K562 (cell line): ENCODE measurements around the gene EXOC3L1. TPM values are rescaled to one million over a fixed set of nuclear protein-coding genes. Genes with fewer than 3 reads are reported as not detected.

Experiments used
- CCNT2 ChIP-seq: IDR thresholded peaks from 2 replicates; pipeline ENCODE4 v1.6.1; 2011; ENCODE audit warnings: borderline replicate concordance, low read depth, mild to moderate bottlenecking, moderate library complexity, mixed read lengths, low read length; ENCODE audit not compliant: insufficient read length; ENCODE audit errors: extremely low read depth
- ELF4 ChIP-seq: fragments of 450-650 bp; formaldehyde crosslinking; IDR thresholded peaks from 2 replicates; pipeline ENCODE4 v1.4.0; 2022; ENCODE audit warnings: missing genetic modification characterization
- HDAC1 ChIP-seq, 2 experiments: fragments of 450-650 bp; IDR thresholded peaks; 2 replicates each; pipeline ENCODE4 v1.6.1; 2016 to 2017; ENCODE audit warnings: inconsistent platforms in 1 of 2, mild to moderate bottlenecking in 1 of 2, moderate library complexity in 1 of 2
- HLTF ChIP-seq: fragments of 450-650 bp; IDR thresholded peaks from 2 replicates; pipeline ENCODE4 v1.6.1; 2016
- JUN ChIP-seq, 2 experiments: sonication (generic) in 1 of 2; formaldehyde crosslinking in 1 of 2; IDR thresholded peaks; 2 replicates each; pipeline versions ENCODE4 v1.6.1 to v1.8.0; 2012 to 2022; ENCODE audit warnings: borderline replicate concordance in 2 of 2, mild to moderate bottlenecking in 2 of 2, improper control_type of control experiment in 1 of 2, low read depth in 1 of 2, low read length in 1 of 2, missing genetic modification reagents in 1 of 2
- MYC ChIP-seq, 2 experiments: fragments of 250-450 bp in 1 of 2; sonication (Bioruptor Pico) in 1 of 2; IDR thresholded peaks; 2 replicates each; pipeline versions ENCODE4 v1.5.1 to v1.6.1; 2012 to 2021; ENCODE audit warnings: low read depth in 2 of 2, borderline replicate concordance in 1 of 2, improper control_type of control experiment in 1 of 2, low read length in 1 of 2, mild to moderate bottlenecking in 1 of 2, moderate library complexity in 1 of 2
- NRF1 ChIP-seq, 2 experiments: fragments of 450-650 bp; IDR thresholded peaks in 1 of 2; conservative IDR thresholded peaks in 1 of 2; 2 replicates each; pipeline ENCODE4 v1.6.1; 2014; ENCODE audit warnings: mild to moderate bottlenecking in 2 of 2
- RBM15 ChIP-seq: fragments of 200-400 bp; formaldehyde crosslinking; IDR thresholded peaks from 2 replicates; pipeline ENCODE4 v1.6.1; 2018; ENCODE audit warnings: mild to moderate bottlenecking, low read length, moderate library complexity; ENCODE audit not compliant: insufficient read depth
- SNRNP70 ChIP-seq: fragments of 200-400 bp; formaldehyde crosslinking; optimal IDR thresholded peaks from 2 replicates; pipeline ENCODE3; 2017; ENCODE audit warnings: low read depth, low read length
- SP2 ChIP-seq: IDR thresholded peaks from 2 replicates; pipeline ENCODE4 v1.6.1; 2011; ENCODE audit warnings: mild to moderate bottlenecking, low read depth, low read length, moderate library complexity; ENCODE audit not compliant: poor library complexity, severe bottlenecking; ENCODE audit errors: extremely low read depth
- YY1 ChIP-seq, 3 experiments: IDR thresholded peaks; 2 replicates each; pipeline ENCODE4 v1.6.1; 2011; ENCODE audit warnings: low read length in 2 of 3, mild to moderate bottlenecking in 2 of 3, moderate library complexity in 2 of 3, borderline replicate concordance in 1 of 3, control low read depth in 1 of 3, low read depth in 1 of 3; ENCODE audit not compliant: insufficient read depth in 3 of 3, insufficient replicate concordance in 2 of 3, control insufficient read depth in 1 of 3, insufficient read length in 1 of 3; ENCODE audit errors: extremely low read depth in 1 of 3
- ZKSCAN3 ChIP-seq: fragments of 250-450 bp; sonication (Bioruptor Pico); IDR thresholded peaks from 2 replicates; pipeline ENCODE4 v1.4.0; 2020
- ZNF143 ChIP-seq: sonication (generic); formaldehyde crosslinking; IDR thresholded peaks from 2 replicates; pipeline ENCODE4 v1.9.0; 2022; ENCODE audit warnings: mild to moderate bottlenecking, missing genetic modification reagents
- polyA plus RNA-seq, 8 experiments: library from polyadenylated mRNA; depleted of rRNA in 4 of 8; stranded (reverse) in 5 of 8; unstranded in 3 of 8; fragments of >200 nt; fragmentation: Nextera tagmentation in 2 of 8; fragmentation: Illumina TruSeq in 1 of 8; extraction: Ambion mirVana in 2 of 8; extraction: Trizol in 1 of 8; gene quantifications; 2 replicates each; pipeline versions ENCODE4 v1.2.1 to v1.2.3, GENCODE V29; 2011 to 2014; ENCODE audit warnings: inconsistent platforms in 1 of 8, missing spikeins in 1 of 8
- total RNA-seq, 7 experiments: library from RNA; depleted of rRNA in 6 of 7; stranded (reverse); fragments of >200 nt in 6 of 7; fragmentation: Illumina TruSeq in 2 of 7; extraction: Trizol in 2 of 7; gene quantifications; 2 replicates each; pipeline versions ENCODE4 v1.2.1 to v1.2.3, GENCODE V29; 2011 to 2021; ENCODE audit warnings: low replicate concordance in 1 of 7
- TF ChIP-seq, protein P1 (sequence below): fragments of 250-450 bp; sonication (Bioruptor Pico); IDR thresholded peaks from 2 replicates; pipeline ENCODE4 v1.8.0; 2022; ENCODE audit warnings: inconsistent platforms
- TF ChIP-seq, protein P2 (sequence below): sonication (generic); formaldehyde crosslinking; IDR thresholded peaks from 2 replicates; pipeline ENCODE4 v1.8.0; 2022; ENCODE audit warnings: mild to moderate bottlenecking, missing genetic modification reagents
- TF ChIP-seq, protein P3 (sequence below): fragments of 450-650 bp; IDR thresholded peaks from 2 replicates; pipeline ENCODE4 v1.6.1; 2017; ENCODE audit warnings: antibody characterized with exemption, mild to moderate bottlenecking

Gene EXOC3L1
- total and polyA plus RNA-seq, 9 of the 15 experiments (the other 6 are each of a cell fraction or from before 2014, with no cell fraction given): 0.08 TPM; not detected in 8

DNA sequence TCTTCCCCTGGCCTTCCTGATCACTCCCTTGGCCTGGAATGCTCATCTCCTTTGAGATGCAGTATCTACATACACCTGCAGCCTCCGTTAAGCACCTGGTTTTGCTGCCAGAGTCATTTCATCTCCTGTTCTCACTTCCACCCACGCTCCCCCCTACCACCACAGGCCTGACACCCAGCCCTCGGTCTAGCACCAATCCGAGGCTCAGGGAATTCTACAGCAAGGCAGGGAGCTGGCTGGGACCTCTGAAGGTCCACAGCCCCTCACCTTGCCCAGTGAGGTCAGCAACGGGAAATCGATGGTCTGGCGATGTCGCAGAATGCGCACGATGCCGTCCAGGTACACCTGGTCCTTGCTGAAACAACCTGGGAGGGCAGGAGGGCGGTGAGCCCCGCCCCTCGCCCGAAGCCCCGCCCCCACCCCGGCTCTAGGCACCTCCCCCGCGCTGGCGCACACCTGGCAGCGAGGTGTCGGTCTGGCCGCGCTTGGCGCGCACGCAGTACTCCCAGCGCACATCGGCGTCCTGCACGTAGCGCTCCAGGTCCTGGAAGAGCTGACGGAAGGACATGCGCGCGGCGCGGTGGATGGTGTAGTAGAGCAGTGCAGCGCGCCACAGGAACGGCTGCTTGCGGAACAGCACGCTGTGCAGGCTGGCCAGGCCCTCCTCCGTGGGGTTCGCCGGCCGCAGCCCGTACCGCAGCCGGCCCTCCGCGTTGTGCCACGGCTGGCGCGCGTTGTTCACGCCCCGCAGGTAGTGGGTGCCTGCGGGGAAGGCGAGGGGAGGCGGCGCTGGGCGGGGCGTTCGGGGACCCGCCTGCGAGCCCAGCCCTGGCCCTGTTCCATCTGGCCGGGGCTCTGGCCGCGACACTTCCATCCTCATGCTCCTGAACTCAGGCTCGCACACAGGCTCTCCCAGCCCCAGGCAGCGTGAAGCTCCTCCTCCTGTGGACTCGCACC, 11.9 kb downstream of the EXOC3L1 start (continued):
- TF ChIP-seq CCNT2 (no peak), HLTF (no peak), SP2 (no peak), SNRNP70 (no peak), HDAC1 (IDR thresholded peaks at IDR 0.05) (peak in 1 of 2 experiments; percentile 19; a peak in 1 of 4 replicates), ELF4 (CRISPR knock-in tag) (no peak), JUN (IDR thresholded peaks at IDR 0.05; ENCODE audit: borderline replicate concordance, low read depth, low read length) (no peak), JUN (CRISPR knock-in tag; IDR thresholded peaks at IDR 0.05; ENCODE audit: borderline replicate concordance) (no peak), YY1 (IDR thresholded peaks at IDR 0.05; ENCODE audit: borderline replicate concordance in 1 of 3, control insufficient read depth in 1 of 3, extremely low read depth in 1 of 3, insufficient read depth in 3 of 3, insufficient read length in 1 of 3, insufficient replicate concordance in 2 of 3, low read depth in 1 of 3, low read length in 2 of 3) (no peak), MYC (IDR thresholded peaks at IDR 0.05; ENCODE audit: low read depth, low read length) (no peak), MYC (CRISPR knock-in tag; IDR thresholded peaks at IDR 0.05; ENCODE audit: borderline replicate concordance, low read depth) (no peak), ZNF143 (CRISPR knock-in tag) (no peak), RBM15 (no peak), NRF1 (conservative IDR thresholded peaks at IDR 0.05 in 1 of 2, IDR thresholded peaks at IDR 0.05 in 1 of 2) (peak; percentile 72 to 78), ZKSCAN3 (CRISPR knock-in tag) (no peak)
- TF ChIP-seq, protein P1, sequence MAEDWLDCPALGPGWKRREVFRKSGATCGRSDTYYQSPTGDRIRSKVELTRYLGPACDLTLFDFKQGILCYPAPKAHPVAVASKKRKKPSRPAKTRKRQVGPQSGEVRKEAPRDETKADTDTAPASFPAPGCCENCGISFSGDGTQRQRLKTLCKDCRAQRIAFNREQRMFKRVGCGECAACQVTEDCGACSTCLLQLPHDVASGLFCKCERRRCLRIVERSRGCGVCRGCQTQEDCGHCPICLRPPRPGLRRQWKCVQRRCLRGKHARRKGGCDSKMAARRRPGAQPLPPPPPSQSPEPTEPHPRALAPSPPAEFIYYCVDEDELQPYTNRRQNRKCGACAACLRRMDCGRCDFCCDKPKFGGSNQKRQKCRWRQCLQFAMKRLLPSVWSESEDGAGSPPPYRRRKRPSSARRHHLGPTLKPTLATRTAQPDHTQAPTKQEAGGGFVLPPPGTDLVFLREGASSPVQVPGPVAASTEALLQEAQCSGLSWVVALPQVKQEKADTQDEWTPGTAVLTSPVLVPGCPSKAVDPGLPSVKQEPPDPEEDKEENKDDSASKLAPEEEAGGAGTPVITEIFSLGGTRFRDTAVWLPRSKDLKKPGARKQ (CRISPR knock-in tag): no peak
- TF ChIP-seq, protein P2, sequence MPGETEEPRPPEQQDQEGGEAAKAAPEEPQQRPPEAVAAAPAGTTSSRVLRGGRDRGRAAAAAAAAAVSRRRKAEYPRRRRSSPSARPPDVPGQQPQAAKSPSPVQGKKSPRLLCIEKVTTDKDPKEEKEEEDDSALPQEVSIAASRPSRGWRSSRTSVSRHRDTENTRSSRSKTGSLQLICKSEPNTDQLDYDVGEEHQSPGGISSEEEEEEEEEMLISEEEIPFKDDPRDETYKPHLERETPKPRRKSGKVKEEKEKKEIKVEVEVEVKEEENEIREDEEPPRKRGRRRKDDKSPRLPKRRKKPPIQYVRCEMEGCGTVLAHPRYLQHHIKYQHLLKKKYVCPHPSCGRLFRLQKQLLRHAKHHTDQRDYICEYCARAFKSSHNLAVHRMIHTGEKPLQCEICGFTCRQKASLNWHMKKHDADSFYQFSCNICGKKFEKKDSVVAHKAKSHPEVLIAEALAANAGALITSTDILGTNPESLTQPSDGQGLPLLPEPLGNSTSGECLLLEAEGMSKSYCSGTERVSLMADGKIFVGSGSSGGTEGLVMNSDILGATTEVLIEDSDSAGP: no peak
- TF ChIP-seq, protein P3, sequence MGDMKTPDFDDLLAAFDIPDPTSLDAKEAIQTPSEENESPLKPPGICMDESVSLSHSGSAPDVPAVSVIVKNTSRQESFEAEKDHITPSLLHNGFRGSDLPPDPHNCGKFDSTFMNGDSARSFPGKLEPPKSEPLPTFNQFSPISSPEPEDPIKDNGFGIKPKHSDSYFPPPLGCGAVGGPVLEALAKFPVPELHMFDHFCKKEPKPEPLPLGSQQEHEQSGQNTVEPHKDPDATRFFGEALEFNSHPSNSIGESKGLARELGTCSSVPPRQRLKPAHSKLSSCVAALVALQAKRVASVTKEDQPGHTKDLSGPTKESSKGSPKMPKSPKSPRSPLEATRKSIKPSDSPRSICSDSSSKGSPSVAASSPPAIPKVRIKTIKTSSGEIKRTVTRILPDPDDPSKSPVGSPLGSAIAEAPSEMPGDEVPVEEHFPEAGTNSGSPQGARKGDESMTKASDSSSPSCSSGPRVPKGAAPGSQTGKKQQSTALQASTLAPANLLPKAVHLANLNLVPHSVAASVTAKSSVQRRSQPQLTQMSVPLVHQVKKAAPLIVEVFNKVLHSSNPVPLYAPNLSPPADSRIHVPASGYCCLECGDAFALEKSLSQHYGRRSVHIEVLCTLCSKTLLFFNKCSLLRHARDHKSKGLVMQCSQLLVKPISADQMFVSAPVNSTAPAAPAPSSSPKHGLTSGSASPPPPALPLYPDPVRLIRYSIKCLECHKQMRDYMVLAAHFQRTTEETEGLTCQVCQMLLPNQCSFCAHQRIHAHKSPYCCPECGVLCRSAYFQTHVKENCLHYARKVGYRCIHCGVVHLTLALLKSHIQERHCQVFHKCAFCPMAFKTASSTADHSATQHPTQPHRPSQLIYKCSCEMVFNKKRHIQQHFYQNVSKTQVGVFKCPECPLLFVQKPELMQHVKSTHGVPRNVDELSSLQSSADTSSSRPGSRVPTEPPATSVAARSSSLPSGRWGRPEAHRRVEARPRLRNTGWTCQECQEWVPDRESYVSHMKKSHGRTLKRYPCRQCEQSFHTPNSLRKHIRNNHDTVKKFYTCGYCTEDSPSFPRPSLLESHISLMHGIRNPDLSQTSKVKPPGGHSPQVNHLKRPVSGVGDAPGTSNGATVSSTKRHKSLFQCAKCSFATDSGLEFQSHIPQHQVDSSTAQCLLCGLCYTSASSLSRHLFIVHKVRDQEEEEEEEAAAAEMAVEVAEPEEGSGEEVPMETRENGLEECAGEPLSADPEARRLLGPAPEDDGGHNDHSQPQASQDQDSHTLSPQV: no peak
